Left ventricle myocardium superior (tissue), 1 donor: ENCODE data around the gene BAD. TPM values are rescaled to one million over a fixed set of nuclear protein-coding genes. Genes with fewer than 3 reads are reported as not detected.

ENCODE experiments used
- ATAC-seq: fragments of 200-7000 bp; cut with Tn5 transposase; one replicate; pipeline ENCODE4 v1.9.1; 2020; ENCODE audit warnings: mild to moderate bottlenecking, moderate library complexity
- DNase-seq: peaks from one replicate; pipeline ENCODE4 v3.0.0-alpha.2; 2020
- intact Hi-C: fragments of 100-400 bp; cut with micrococcal nuclease; formaldehyde crosslinking; loops from one replicate; pipeline ENCODE4 v1.11.0; 2022
- total RNA-seq: library from RNA; stranded (reverse); fragmentation: NEBNext Ultra II Directional; extraction: Animal tissue kit (Norgen Biotek cat#: 25700); gene quantifications from one replicate; pipeline ENCODE4 v1.2.1, GENCODE V29; 2021
- donor health status: DM: no; HTN: yes; CAD: no; lungs with severe emphysema.

BAD gene
- total RNA-seq, 1 donor from 2014 or later, result 98.7 TPM

- DNase-seq (peak; percentile 27), ATAC-seq (no peak)
- intact Hi-C loops, result no loop called here
Observed at GRCh38 chr11:64238999-64239398, 45.5 kb downstream of the BAD start.

GRCh38 chr11:64238076-64238475 lies 46.4 kb downstream of the BAD start:
- intact Hi-C loops, result no loop called here
- no peak for ATAC-seq
- DNase-seq, result peak; percentile 26

GRCh38 chr11:64237484-64237951 lies 46.9 kb downstream of the BAD start:
- DNase-seq, result no peak
- ATAC-seq, result no peak
- intact Hi-C loops, result no loop called here

DNA sequence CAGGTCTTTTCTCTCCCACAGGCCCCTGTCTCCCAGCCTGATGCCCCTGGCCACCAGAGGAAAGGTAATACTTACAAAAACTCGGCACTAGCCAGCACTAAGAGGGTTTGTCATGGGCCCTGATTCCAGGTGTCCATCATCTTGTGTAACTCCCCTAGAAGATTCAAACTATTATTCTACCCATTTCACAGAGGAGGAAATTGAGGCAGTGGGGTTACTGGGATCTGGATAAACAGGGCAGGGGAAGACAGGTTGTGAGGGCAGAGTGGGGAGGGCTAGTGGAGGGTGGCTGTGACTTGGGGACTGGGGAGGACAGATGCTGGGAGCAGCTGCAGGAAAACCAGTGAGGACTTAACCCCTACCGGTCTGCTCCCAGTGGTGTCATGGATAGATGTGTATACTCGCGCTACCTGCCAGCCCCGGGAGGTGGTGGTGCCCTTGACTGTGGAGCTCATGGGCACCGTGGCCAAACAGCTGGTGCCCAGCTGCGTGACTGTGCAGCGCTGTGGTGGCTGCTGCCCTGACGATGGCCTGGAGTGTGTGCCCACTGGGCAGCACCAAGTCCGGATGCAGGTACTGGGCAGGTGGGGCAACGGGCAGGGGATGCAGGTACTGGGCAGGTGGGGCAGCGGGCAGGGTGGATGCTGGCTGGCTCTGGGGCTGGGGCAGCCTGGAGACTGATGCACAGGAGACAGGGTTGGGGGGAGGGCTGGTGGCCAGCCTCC lies 48.9 kb downstream of the BAD start:
- DNase-seq, result no peak
- ATAC-seq, result no peak
- intact Hi-C loops, result no loop called here

DNA sequence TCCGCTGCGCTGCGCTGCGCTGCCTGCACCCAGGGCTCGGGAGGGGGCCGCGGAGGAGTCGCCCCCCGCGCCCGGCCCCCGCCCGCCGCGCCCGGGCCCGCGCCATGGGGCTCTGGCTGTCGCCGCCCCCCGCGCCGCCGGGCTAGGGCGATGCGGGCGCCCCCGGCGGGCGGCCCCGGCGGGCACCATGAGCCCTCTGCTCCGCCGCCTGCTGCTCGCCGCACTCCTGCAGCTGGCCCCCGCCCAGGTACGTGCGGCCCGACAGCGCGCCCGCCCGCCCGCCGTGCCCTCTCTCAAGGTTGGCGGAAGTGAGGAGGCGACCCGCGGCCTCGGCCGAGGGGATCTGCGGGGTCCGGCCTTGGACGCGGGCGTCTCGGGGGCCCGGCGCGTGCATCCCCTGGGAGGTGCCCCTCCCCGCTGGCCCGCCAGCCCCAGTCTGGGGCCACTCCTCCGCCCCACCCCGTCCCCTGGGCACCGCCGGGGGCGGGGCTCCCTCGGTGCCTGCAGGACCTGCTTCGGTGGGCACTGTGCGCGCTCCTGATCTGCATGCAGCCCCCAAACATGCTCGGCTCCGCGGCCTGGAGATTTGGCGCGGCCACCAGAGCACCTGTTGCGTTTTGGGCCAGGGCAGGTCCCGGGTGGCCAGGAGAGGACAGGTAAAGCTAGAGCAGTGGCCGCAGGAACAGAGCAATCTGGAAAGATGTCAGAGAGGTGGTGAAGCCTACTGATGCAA lies 49.7 kb downstream of the BAD start:
- DNase-seq (peak; percentile 81), ATAC-seq (peak; percentile 41)
- intact Hi-C loops, result no loop called here

DNA sequence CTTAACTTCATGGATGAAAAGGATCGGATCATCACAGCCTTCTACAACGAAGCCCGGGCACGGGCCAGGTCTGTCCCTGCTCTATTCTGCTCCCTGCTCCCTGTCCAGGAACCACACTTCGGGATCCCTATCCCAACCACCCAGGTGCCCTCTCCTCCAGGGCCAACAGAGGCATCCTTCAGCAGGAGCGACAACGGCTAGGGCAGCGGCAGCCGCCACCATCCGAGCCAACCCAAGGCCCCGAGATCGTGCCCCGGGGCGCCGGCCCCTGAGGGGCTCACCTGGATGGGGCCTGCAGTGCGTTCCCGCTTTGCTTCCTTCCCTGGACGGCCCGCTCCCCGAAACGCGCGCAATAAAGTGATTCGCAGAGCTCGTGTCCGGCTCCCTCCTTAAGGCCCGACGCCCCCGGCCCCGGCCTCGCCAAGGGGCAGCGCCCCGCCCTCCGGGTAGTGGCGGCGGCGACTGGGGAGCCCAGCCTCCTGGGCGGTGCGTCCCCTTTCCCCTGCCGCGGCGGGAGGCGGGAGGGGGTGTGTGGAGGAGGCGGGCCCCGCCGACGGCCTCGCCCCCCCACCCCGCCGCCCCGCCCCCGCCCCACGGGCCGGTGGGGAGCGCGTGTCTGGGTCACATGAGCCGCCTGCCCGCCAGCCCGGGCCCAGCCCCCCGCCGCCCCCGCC lies 50.4 kb downstream of the BAD start, which contains the start of gene VEGFB:
TSS of gene VEGFB (plus strand) at position 672 of the 674 bp plus-strand sequence. CDS start 250 bp downstream, outside the sequence.
- ATAC-seq, result peak; percentile 67
- intact Hi-C loops, result no loop called here
- DNase-seq, result peak; percentile 89

GRCh38 chr11:64232967-64233315 lies 51.5 kb downstream of the BAD start:
- intact Hi-C loops, result no loop called here
- DNase-seq, result no peak
- ATAC-seq, result no peak

DNA sequence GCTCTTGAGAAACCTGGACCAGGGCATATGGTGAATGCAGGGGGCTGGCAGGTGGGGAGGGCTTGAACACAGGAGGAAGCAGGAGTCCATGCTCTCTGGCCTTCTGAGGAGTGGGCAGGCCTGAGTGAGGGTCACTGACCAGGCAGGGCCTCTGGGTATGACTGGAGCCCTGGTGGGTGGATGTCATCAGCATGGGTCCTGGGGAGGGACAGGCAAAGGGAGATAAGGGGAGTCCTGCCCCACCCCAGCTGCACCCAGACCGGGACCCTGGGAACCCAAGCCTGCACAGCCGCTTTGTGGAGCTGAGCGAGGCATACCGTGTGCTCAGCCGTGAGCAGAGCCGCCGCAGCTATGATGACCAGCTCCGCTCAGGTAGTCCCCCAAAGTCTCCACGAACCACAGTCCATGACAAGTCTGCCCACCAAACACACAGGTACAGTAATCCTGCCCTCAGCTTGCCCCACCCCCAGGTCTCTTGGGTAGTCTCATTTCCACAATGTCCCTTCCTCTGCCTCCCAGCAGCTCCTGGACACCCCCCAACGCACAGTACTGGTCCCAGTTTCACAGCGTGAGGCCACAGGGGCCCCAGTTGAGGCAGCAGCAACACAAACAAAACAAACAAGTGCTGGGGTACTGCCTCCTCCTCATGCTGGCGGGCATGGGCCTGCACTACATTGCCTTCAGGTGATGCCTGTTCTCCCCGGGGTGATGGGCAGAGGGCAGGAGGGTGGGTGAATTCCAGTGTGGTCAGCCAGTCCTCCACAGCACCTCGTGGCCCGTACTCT lies 52.1 kb downstream of the BAD start:
- DNase-seq, result no peak
- intact Hi-C loops, result no loop called here
- no peak for ATAC-seq

DNA sequence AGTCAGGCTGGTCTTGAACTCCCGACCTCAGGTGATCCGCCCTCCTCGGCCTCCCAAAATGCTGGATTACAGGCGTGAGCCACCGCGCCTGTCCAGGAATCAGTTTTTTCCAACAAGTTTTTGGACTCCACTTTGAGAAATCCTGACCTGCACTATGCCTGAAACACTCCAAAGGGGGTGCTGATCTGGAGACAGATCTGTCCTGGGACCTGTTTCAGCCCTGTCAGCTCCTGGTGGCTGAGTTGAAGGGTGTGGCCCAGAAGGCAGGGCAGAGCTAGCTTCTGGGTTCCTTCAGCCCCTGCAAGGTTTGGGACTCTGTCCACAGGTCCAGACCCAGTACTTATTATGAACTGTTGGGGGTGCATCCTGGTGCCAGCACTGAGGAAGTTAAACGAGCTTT lies 52.9 kb downstream of the BAD start:
- DNase-seq (no peak), ATAC-seq (no peak)
- intact Hi-C loops, result no loop called here

DNA sequence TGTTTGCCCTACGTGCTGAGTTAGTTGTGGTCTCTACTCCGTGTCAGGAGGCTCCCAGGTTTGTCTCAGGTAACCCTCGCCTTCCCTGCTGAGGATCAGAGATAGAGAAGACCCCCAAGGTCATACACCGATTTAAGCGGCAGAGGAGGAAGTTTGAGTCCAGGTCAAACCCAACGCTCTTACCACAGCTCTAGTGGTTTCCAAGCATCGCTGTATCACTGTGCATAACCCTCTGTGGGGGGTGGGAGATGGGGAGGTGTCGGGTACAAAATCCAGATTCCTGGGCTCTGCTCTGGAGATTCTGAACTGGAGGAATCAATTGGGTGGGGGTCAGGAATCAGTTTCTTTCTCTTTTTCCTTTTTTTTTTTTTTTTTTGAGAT lies 53.5 kb downstream of the BAD start:
- intact Hi-C loops, result no loop called here
- ATAC-seq (no peak), DNase-seq (no peak)

GRCh38 chr11:64230171-64230984 lies 54.1 kb downstream of the BAD start, which contains the start of gene DNAJC4:
TSS of gene DNAJC4 (plus strand) at chr11:64230548. CDS start at chr11:64230855, 307 bp downstream.
- peak; percentile 64 for ATAC-seq
- peak; percentile 96 for DNase-seq
- intact Hi-C loops, result no loop called here

- intact Hi-C loops, result no loop called here
- ATAC-seq (no peak), DNase-seq (no peak)
Observed at GRCh38 chr11:64229744-64230170, 54.7 kb downstream of the BAD start.

- DNase-seq, result no peak
- intact Hi-C loops, result no loop called here
- no peak for ATAC-seq
Observed at GRCh38 chr11:64229090-64229743, 55.2 kb downstream of the BAD start.

DNA sequence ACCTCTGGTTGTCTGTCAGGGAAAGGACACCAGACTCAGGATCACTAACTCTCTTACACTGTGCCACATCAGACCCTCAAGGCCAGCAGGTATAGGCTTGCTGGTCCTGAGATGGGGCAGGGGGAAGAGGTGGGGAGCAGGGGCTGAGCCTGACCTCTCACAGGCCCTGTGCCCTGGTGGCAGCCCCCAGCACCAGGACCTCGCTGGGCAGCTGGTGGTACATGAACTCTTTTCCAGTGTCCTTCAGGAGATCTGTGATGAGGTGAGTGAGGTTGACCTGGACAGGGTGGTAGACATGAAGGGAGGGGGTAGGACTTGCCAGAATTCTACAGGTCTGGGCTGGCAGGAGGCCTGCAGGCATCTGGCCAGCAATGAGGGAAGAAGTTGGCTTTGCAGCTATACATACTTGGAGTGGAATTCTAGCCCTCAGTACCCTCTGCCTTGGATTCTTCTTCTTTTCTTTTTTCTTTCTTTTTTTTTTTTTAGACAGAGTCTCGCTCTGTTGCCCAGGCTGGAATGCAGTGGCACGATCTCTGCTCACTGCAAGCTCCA lies 57.0 kb downstream of the BAD start:
- intact Hi-C loops, result no loop called here
- ATAC-seq (no peak), DNase-seq (no peak)

GRCh38 chr11:64226507-64227051 lies 57.9 kb downstream of the BAD start:
- ATAC-seq, result peak; percentile 47

DNA sequence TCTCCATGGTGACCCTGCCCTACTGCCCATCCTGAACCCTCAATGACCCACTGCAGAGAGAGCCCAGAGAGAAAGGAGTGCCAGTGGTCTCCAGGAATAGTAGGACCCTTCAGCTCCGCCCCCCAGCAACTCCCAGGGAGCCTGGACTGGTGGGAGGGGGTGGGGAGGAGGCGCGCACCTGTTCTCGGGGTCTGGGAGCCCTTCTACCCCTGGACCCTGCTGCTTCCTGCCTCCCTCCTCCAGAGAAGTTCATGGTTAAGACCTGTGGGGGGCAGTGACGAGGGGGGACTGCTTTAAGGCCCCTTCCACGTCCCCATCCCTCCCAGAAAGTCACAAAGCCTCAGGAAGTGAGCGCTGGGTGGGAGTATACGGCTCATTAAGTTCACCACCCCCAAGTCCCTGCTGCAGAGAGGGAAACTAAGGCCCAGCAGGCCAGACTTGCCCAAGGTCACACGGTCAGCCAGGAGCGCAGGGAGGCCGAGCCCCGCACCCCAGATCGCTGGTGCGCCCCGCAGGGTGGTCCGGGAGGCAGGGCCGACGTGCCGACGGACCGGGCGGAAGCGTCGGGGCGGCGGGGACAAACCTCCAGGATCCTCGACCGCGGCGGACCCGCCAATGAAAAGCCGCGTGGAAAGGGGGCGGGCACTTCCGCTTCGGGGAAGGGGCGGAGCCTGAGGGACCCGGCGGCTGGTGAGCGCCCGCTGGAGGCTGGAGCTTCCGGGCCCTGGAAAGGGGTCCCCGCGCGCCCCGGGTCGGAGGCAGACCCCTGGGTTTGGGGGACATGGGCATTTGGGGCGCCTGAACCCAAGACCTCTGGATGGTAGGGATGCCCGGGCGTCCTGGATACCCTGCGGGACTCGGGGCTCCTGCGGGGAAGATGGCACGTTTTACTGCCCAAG lies 58.6 kb downstream of the BAD start, which contains the start of the genes NUDT22 and TRPT1:
TSS of gene NUDT22 (plus strand) at position 667 of the 899 bp plus-strand sequence. CDS start 379 bp downstream, outside the sequence.
TSS of gene TRPT1 (minus strand) at position 579 of the 899 bp plus-strand sequence. CDS start at position 253, 326 bp downstream.
- intact Hi-C loops, result no loop called here
- peak; percentile 95 for DNase-seq

More at GRCh38 chr11:64226507-64227051, 57.9 kb downstream of the BAD start:
- peak; percentile 78 for DNase-seq
- intact Hi-C loops, result no loop called here

More for the DNA sequence above, 58.6 kb downstream of the BAD start, which contains the start of the genes NUDT22 and TRPT1:
- ATAC-seq, result peak; percentile 81
